Measurements from ENCODE around the gene PIPOX.

Gene PIPOX

DNA sequence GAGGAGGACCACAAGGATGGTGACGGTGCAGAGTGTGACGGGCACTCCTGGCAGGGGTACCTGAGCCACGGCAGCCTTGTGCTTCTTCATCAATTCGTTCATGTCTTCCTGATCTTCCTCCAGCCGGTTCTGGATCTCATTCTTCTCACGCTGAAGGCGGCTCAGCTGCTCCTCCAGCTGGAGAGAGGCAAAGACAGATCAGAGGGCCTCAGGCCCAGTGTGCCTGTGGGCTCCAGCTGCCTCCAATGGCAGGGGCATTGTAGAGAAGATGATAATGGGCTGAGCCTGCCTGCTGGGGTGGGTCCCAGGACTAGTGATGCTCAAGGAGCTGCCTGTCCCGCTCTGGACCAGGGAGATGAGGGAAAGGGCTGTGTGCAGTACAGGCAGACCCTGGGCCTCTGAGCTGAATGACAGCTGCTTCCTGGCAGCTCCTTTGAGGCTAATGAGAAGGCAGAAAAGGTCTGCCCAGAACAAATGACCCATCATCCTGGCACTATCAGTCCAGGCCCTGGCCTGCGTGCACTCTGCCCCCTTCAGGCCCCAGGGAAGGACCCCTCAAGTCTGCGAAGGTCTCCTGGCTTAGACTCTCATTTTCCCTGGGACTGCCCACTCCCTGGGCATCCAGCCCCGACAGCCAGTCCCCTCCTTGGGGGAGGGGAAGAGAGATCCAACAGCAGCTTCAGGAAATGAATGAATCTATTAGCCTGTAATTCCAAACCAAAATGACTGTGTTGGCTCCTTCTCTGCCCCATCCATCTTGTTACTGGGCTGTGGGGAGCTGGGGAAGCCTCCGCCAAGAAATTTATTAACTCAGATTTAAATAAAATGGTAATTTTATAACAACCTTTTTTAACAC lies 48.0 kb downstream of the PIPOX start:
- TF ChIP-seq, protein P1, sequence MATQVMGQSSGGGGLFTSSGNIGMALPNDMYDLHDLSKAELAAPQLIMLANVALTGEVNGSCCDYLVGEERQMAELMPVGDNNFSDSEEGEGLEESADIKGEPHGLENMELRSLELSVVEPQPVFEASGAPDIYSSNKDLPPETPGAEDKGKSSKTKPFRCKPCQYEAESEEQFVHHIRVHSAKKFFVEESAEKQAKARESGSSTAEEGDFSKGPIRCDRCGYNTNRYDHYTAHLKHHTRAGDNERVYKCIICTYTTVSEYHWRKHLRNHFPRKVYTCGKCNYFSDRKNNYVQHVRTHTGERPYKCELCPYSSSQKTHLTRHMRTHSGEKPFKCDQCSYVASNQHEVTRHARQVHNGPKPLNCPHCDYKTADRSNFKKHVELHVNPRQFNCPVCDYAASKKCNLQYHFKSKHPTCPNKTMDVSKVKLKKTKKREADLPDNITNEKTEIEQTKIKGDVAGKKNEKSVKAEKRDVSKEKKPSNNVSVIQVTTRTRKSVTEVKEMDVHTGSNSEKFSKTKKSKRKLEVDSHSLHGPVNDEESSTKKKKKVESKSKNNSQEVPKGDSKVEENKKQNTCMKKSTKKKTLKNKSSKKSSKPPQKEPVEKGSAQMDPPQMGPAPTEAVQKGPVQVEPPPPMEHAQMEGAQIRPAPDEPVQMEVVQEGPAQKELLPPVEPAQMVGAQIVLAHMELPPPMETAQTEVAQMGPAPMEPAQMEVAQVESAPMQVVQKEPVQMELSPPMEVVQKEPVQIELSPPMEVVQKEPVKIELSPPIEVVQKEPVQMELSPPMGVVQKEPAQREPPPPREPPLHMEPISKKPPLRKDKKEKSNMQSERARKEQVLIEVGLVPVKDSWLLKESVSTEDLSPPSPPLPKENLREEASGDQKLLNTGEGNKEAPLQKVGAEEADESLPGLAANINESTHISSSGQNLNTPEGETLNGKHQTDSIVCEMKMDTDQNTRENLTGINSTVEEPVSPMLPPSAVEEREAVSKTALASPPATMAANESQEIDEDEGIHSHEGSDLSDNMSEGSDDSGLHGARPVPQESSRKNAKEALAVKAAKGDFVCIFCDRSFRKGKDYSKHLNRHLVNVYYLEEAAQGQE (IDR thresholded peaks at IDR 0.05; ENCODE audit: insufficient replicate concordance, low read depth) = no peak
- TF ChIP-seq GABPA (IDR thresholded peaks at IDR 0.05; ENCODE audit: low read depth) (no peak), SPI1 (IDR thresholded peaks at IDR 0.05; ENCODE audit: borderline replicate concordance, low read depth) (no peak), POLR2AphosphoS5 (IDR thresholded peaks at IDR 0.05; ENCODE audit: low read depth) (no peak)
- TF ChIP-seq, protein P2, sequence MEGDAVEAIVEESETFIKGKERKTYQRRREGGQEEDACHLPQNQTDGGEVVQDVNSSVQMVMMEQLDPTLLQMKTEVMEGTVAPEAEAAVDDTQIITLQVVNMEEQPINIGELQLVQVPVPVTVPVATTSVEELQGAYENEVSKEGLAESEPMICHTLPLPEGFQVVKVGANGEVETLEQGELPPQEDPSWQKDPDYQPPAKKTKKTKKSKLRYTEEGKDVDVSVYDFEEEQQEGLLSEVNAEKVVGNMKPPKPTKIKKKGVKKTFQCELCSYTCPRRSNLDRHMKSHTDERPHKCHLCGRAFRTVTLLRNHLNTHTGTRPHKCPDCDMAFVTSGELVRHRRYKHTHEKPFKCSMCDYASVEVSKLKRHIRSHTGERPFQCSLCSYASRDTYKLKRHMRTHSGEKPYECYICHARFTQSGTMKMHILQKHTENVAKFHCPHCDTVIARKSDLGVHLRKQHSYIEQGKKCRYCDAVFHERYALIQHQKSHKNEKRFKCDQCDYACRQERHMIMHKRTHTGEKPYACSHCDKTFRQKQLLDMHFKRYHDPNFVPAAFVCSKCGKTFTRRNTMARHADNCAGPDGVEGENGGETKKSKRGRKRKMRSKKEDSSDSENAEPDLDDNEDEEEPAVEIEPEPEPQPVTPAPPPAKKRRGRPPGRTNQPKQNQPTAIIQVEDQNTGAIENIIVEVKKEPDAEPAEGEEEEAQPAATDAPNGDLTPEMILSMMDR (IDR thresholded peaks at IDR 0.05; ENCODE audit: insufficient read depth, low read length) = no peak
- H3K27me3 ChIP-seq (ENCODE audit: insufficient read depth, poor library complexity, severe bottlenecking) = no peaks in the 10 kb centered on the region
- H3K27ac ChIP-seq (replicated peaks) = no peak overlapping the region
- no peak overlapping the region for H3K4me3 ChIP-seq (replicated peaks; ENCODE audit: insufficient read depth, low read length)
- no peak for DNase-seq (ENCODE audit: low read depth in 1 of 2, low spot score in 1 of 2)

DNA sequence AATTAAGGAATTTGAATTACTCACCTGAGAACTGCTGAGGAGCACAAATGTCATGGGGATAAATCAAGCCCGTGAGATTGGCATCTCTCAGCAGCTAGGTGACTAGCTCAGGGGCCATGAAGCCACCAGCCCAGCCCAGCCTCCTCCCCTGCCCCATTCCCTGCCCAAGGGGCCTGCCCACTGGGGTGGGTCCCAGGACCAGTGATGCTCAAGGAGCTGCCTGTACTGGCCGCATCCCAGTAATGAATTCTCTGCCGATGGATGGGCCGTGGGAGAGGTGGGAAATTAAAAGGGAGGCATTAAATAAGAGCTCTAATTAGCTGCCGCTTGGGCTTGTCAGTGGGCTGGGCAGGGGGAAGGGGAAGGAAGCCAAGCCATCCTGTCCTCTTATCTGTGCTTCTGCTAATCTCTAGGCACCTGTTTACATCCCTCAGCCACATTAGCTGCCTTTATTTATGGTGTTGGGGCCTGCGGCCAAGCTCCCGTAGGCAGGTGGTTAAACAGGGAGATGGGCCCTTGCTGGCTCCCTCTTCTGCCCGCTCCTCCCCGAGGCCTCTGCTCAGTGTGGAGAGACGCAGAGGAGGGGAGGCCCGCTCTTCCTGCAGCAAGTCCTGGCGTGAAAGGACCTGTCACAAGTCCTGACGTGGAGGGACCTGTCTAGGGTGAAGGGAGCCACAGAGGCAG lies 48.8 kb downstream of the PIPOX start:
- Histone ChIP-seq H3K27me3 (ENCODE audit: insufficient read depth, poor library complexity, severe bottlenecking) (no peaks in the 10 kb centered on the region), H3K27ac (replicated peaks) (no peak overlapping the region), H3K4me3 (replicated peaks; ENCODE audit: insufficient read depth, low read length) (no peak overlapping the region)
- TF ChIP-seq, protein P1 (IDR thresholded peaks at IDR 0.05; ENCODE audit: insufficient replicate concordance, low read depth) = no peak
- no peak for DNase-seq (ENCODE audit: low read depth in 1 of 2, low spot score in 1 of 2)

DNA sequence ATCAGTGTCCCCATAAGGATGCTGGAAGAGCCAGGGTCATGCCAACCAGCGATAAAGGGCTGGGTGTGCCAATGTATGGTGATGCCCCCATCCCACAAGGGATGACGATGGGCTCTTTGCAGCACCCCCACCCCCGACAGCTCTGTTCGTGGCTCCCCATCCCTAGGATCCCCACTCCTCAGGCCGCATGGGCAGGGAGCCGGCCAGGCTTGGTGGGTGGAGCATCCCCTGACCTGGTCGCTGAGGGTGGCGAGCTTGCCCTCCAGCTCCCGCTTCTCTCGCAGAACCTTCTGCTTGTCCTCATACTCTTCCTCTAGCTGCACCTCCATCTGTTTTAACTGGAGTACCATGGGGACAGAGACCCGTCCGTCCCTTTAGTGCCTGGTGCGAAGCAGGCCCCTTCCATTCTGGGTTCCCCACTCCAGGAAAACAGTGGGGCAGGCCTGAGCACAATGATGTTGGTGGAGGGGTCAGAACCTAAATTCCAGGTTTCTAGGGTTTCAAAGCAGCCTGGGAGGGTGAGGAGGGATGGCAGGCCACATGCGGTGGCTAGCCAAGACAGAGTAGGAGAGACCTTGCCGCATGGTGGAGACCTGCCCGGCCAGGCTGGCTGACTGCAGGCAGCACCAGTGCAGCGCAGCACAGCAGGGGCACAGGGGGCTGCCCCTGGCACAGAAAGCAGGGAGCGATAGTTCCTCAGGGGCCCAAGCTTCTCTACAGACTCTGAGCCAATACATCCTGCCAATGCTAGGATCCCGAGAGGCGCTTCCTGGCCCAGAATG lies 50.3 kb downstream of the PIPOX start:
- H3K4me3 ChIP-seq (replicated peaks; ENCODE audit: insufficient read depth, low read length) = no peak overlapping the region
- no peak overlapping the region for H3K27ac ChIP-seq (replicated peaks)
- H3K27me3 ChIP-seq (ENCODE audit: insufficient read depth, poor library complexity, severe bottlenecking) = no peaks in the 10 kb centered on the region
- TF ChIP-seq, protein P1 (IDR thresholded peaks at IDR 0.05; ENCODE audit: insufficient replicate concordance, low read depth) = no peak
- TF ChIP-seq POLR2AphosphoS5 (IDR thresholded peaks at IDR 0.05; ENCODE audit: low read depth) (no peak), GABPA (IDR thresholded peaks at IDR 0.05; ENCODE audit: low read depth) (no peak), SPI1 (IDR thresholded peaks at IDR 0.05; ENCODE audit: borderline replicate concordance, low read depth) (no peak)
- TF ChIP-seq, protein P2 (IDR thresholded peaks at IDR 0.05; ENCODE audit: insufficient read depth, low read length) = no peak
- no peak for DNase-seq (ENCODE audit: low read depth in 1 of 2, low spot score in 1 of 2)

Measured in HL-60 (cell line).